Testis (tissue), 3 donors: ENCODE data around the gene C2orf42. TPM values are rescaled to one million over a fixed set of nuclear protein-coding genes. Genes with fewer than 3 reads are reported as not detected.
"Not testable (repeated sequence)": the region's sequence is repeated elsewhere in the genome, so short reads cannot be mapped to it uniquely, and the experiment has no call there.

Experiments used
- DNase-seq: peaks from one replicate; pipeline ENCODE4 v3.0.0-alpha.2; 2019
- H3K27ac ChIP-seq, 2 donors: fragments of 200-600 bp; sonication (generic); one replicate each; pipeline ENCODE4 v1.5.1; 2019
- H3K27me3 ChIP-seq: fragments of 200-600 bp; sonication (generic); one replicate; pipeline ENCODE4 v1.5.1; 2019
- H3K36me3 ChIP-seq: fragments of 200-600 bp; sonication (generic); one replicate; pipeline ENCODE4 v1.5.1; 2017; ENCODE audit warnings: low read depth; ENCODE audit errors: missing control alignments
- H3K4me1 ChIP-seq: fragments of 200-600 bp; sonication (generic); one replicate; pipeline ENCODE4 v1.5.1; 2019
- H3K4me3 ChIP-seq, 2 donors: fragments of 200-600 bp; sonication (generic); one replicate each; pipeline ENCODE4 v1.5.1; 2017 to 2019
- H3K9me3 ChIP-seq: fragments of 200-600 bp; sonication (generic); one replicate; pipeline ENCODE4 v1.5.1; 2017
- POLR2A ChIP-seq: fragments of 450-650 bp; IDR thresholded peaks from one replicate; pipeline ENCODE4 v1.6.1; 2017; ENCODE audit warnings: antibody characterized with exemption, mild to moderate bottlenecking, moderate library complexity
- WGBS, 2 donors: methylation state at CpG; one replicate each; pipeline ENCODE4 v1.1.5; 2018; 5-methylcytosine and 5-hydroxymethylcytosine counted together
- intact Hi-C: fragments of 100-400 bp; cut with DNase I; formaldehyde crosslinking; loops from one replicate; pipeline ENCODE4 v1.15.1; 2023; ENCODE audit warnings: low total_unique reads
- polyA plus RNA-seq: library from polyadenylated mRNA; stranded (reverse); fragments of 350-450 nt; fragmentation: Illumina TruSeq; extraction: RNeasy Lipid Tissue Mini Kit (QIAGEN cat#74804); gene quantifications from one replicate; pipeline ENCODE4 v1.2.3, GENCODE V29; 2014; ENCODE audit warnings: low read depth, low replicate concordance; ENCODE audit not compliant: insufficient read depth
- total RNA-seq, 2 donors: library from RNA; depleted of rRNA; stranded (reverse); fragments of >200 nt; gene quantifications; one replicate each; pipeline ENCODE4 v1.2.3, GENCODE V29; 2016
- TF ChIP-seq, protein P1 (sequence below), 3 experiments: fragments of 450-650 bp in 2 of 3; fragments of 200-600 bp in 1 of 3; sonication (generic) in 1 of 3; IDR thresholded peaks; one replicate each; pipeline ENCODE4 v1.5.1; 2016 to 2019; ENCODE audit warnings: antibody characterized with exemption in 3 of 3, mild to moderate bottlenecking in 2 of 3, moderate library complexity in 1 of 3

The C2orf42 gene
- total and polyA plus RNA-seq, 3 donors from 2014 or later, result 61.6 to 175 (median 94.4) TPM

DNA sequence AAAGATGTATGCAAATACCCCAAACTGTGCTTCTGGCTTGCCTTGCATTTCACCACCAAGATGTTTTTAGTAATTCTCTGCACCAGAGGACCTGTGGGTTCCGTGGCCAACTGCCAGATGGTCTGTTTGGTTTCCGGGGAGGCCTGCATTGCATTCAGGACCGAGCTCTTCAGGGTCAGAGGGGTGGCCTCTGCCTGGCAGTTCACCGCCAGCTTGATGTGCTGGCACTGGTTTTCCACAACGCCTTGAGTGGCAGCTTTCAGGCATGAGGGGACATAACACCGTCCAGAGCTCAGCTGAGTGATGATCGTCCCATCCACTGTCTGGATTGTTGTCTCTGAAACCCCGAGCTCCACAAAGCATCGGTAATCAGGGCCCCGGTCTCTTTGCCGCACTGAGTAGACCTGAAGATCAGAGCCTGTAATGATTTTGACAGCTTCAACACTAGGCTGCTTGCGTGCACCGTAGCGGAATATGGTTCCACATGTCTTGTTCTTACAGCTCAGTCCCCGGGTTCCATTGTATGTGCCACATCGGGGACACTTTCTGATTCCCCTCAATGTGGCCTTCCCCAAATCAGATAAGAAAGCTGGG, 9.4 kb downstream of the C2orf42 start:
- TF ChIP-seq POLR2A, result no peak
- TF ChIP-seq, protein P1, sequence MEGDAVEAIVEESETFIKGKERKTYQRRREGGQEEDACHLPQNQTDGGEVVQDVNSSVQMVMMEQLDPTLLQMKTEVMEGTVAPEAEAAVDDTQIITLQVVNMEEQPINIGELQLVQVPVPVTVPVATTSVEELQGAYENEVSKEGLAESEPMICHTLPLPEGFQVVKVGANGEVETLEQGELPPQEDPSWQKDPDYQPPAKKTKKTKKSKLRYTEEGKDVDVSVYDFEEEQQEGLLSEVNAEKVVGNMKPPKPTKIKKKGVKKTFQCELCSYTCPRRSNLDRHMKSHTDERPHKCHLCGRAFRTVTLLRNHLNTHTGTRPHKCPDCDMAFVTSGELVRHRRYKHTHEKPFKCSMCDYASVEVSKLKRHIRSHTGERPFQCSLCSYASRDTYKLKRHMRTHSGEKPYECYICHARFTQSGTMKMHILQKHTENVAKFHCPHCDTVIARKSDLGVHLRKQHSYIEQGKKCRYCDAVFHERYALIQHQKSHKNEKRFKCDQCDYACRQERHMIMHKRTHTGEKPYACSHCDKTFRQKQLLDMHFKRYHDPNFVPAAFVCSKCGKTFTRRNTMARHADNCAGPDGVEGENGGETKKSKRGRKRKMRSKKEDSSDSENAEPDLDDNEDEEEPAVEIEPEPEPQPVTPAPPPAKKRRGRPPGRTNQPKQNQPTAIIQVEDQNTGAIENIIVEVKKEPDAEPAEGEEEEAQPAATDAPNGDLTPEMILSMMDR (IDR thresholded peaks at IDR 0.05), result no peak
- no peak overlapping the region for H3K27ac ChIP-seq
- no peaks in the 10 kb centered on the region for H3K27me3 ChIP-seq
- H3K4me3 ChIP-seq, result no peak overlapping the region
- intact Hi-C loops, result no loop called here
- no peaks in the 10 kb centered on the region for H3K4me1 ChIP-seq
- 90 to 92% methylated on average over 16 of the region's 16 CpGs for WGBS, 2 donors
- no peaks in the 10 kb centered on the region for H3K36me3 ChIP-seq
- no peak for DNase-seq
- H3K9me3 ChIP-seq, result no peaks in the 10 kb centered on the region

DNA sequence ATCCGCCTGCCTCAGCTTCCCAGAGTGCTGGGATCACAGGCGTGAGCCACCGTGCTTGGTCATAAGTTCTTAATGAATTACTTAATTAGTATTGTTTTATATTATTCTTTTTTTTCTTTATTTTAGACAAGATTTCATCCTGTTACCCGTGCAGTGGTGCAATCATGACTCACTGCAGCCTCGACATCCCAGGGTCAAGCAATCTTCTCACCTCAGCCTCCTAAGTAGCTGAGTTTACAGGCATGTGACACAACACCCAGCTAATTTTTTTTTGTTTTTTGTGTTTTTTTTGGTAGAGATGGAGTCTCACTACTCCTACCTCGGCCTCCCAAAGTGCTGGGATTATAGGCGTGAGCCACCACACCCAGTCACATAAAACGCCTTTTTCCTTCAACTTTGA, 17.3 kb downstream of the C2orf42 start:
- intact Hi-C loops, result no loop called here
- no peak overlapping the region for H3K4me3 ChIP-seq
- no peaks in the 10 kb centered on the region for H3K4me1 ChIP-seq
- TF ChIP-seq, protein P1 (IDR thresholded peaks at IDR 0.05), result no peak
- TF ChIP-seq POLR2A, result no peak
- no peaks in the 10 kb centered on the region for H3K27me3 ChIP-seq
- no peaks in the 10 kb centered on the region for H3K9me3 ChIP-seq
- 86 to 94% methylated on average over 8 of the region's 8 CpGs for WGBS, 2 donors
- no peaks in the 10 kb centered on the region for H3K36me3 ChIP-seq
- H3K27ac ChIP-seq, result no peak overlapping the region
- DNase-seq, result no peak

DNA sequence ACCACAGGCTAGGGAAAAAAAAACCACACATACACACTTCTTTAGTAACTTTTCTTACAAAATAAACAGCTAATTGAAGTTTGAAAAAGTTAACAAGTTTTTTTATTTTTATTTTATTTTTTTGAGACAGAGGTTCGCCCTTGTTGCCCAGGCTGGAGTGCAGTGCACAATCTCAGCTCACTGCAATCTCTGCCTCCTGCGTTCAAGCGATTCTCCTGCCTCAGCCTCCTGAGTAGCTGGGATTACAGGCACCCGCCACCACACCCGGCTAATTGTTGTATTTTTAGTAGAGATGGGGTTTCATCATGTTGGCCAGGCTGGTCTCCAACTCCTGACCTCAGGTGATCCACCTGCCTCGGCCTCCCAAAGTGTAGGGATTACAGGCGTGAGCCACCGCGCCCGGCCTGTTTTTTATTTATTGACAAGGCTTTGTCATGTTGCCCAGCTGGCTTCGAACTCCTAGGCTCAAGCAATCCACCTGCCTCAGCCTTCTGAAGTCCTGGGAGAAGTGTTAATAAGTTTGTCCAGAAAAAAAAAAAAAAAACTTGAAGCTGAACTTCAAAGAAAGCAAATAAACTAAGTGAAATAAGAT, 21.1 kb downstream of the C2orf42 start:
- H3K4me3 ChIP-seq, H3K36me3 ChIP-seq, H3K9me3 ChIP-seq, H3K27me3 ChIP-seq, H3K27ac ChIP-seq, DNase-seq, H3K4me1 ChIP-seq, intact Hi-C loops: not testable (repeated sequence)
- WGBS, 2 donors, result 92 to 98% methylated on average over 11 of the region's 11 CpGs

DNA sequence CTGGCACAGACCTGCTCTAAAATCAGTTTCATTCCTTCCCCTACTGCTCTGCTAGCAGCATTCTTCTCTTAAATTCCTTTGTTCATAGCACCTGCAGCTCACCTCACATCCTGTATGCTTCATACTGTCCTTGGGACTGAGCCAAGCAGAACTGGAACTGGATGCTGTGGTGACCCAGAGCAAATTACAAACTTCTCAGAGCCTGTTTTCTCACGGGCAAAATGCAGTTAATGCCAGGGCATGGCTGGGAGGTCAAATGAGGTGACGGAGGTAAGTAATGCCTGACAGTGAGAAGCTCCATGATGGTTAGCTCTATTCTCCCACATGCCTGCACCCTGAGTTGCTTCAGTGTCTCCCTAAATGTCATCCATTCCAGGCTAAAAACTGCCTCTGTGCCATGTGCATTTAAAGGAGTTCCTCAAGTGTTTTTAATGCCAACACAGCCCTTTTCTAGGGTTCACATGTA, 29.7 kb downstream of the C2orf42 start:
- H3K4me3 ChIP-seq, result no peak overlapping the region
- 53 to 81% methylated on average over 2 of the region's 2 CpGs for WGBS, 2 donors
- no peak overlapping the region for H3K27ac ChIP-seq
- no peaks in the 10 kb centered on the region for H3K36me3 ChIP-seq
- no peaks in the 10 kb centered on the region for H3K27me3 ChIP-seq
- intact Hi-C loops, result no loop called here
- TF ChIP-seq, protein P1 (IDR thresholded peaks at IDR 0.05), result no peak
- no peak for TF ChIP-seq POLR2A
- H3K9me3 ChIP-seq, result no peaks in the 10 kb centered on the region
- DNase-seq, result no peak
- no peaks in the 10 kb centered on the region for H3K4me1 ChIP-seq

DNA sequence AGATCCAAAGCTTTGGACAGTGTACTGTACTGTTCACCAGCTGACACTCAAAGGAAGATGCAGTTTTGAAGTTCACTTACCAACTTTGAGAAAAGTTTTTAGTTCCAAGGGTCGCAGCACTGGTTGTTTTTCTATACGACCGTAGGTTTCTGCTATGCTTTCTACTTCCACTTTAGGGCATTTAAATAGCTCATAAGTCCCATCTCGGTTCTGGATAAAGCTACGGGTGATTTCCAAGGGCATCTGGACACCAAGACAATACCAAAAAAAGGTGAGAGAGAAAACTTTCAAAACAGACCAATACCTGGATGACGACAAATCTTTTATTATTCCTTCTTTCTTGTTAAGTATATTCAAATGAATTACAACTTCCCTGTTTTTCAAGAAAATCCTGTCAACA, 30.3 kb downstream of the C2orf42 start:
- no peak overlapping the region for H3K4me3 ChIP-seq
- H3K27ac ChIP-seq, result no peak overlapping the region
- DNase-seq, result no peak
- no peak for TF ChIP-seq POLR2A
- TF ChIP-seq, protein P1 (IDR thresholded peaks at IDR 0.05), result no peak
- WGBS, 2 donors, result 87 to 91% methylated on average over 6 of the region's 6 CpGs
- H3K27me3 ChIP-seq, result no peaks in the 10 kb centered on the region
- intact Hi-C loops, result no loop called here
- H3K4me1 ChIP-seq, result no peaks in the 10 kb centered on the region
- H3K9me3 ChIP-seq, result no peaks in the 10 kb centered on the region
- no peaks in the 10 kb centered on the region for H3K36me3 ChIP-seq

DNA sequence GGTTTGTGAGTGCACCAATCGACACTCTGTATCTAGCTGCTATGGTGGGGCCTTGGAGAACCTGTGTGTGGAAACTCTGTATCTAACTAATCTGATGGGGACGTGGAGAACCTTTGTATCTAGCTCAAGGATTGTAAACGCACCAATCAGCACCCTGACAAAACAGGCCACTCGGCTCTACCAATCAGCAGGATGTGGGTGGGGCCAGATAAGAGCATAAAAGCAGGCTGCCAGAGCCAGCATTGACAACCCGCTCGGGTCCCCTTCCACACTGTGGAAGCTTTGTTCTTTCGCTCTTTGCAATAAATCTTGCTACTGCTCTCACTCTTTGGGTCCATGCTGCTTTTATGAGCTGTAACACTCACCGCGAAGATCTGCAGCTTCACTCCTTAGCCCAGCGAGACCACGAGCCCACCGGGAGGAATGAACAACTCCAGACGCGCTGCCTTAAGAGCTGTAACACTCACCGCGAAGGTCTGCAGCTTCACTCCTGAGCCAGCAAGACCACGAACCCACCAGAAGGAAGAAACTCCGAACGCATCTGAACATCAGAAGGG, 41.6 kb downstream of the C2orf42 start:
- H3K27me3 ChIP-seq, H3K27ac ChIP-seq, H3K36me3 ChIP-seq, H3K4me3 ChIP-seq, intact Hi-C loops, H3K4me1 ChIP-seq, H3K9me3 ChIP-seq: not testable (repeated sequence)
- WGBS, 2 donors, result 81 to 88% methylated on average over 19 of the region's 19 CpGs
- peak; percentile 68 for DNase-seq

DNA sequence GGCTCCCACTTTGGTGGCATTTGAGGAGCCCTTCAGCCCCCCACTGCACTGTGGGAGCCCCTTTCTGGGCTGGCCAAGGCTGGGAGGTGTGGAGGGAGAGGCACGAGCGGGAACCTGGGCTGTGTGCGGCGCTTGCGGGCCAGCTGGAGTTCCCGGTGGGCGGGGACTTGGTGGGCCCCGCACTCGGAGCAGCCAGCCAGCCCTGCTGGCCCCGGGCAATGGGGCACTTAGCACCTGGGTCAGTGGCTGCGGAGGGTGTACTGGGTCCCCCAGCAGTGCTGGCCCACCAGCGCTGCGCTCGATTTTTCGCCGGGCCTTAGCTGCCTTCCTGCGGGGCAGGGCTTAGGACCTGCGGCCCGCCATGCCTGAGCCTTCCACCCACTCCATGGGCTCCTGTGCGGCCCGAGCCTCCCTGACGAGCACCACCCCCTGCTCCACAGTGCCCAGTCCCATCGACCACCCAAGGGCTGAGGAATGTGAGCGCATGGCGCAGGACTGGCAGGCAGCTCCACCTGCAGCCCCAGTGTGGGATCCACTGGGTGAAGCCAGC, 42.5 kb downstream of the C2orf42 start:
- H3K4me1 ChIP-seq, H3K27ac ChIP-seq, DNase-seq, H3K4me3 ChIP-seq, H3K36me3 ChIP-seq, H3K27me3 ChIP-seq, intact Hi-C loops, H3K9me3 ChIP-seq: not testable (repeated sequence)
- WGBS, 2 donors, result 81 to 84% methylated on average over 6 to 24 of the region's 25 CpGs
